PC-3 (cell line): ENCODE data around the gene CCDC93.

Source experiments
- EZH2 ChIP-seq: fragments of 300-600 bp; sonication (generic); IDR thresholded peaks from one replicate; pipeline ENCODE4 v1.6.1; 2017; ENCODE audit warnings: antibody characterized with exemption, mild to moderate bottlenecking, low read length; ENCODE audit not compliant: unreplicated experiment
- EZH2phosphoT487 ChIP-seq: fragments of 300-600 bp; sonication (generic); IDR thresholded peaks from 2 replicates; pipeline ENCODE4 v1.6.1; 2018; ENCODE audit warnings: mild to moderate bottlenecking, antibody characterized with exemption, low read length, borderline replicate concordance
- TF ChIP-seq, protein P1 (sequence below): fragments of 300-600 bp; sonication (generic); conservative IDR thresholded peaks from 2 replicates; pipeline ENCODE4 v1.5.1; 2017; ENCODE audit warnings: antibody characterized with exemption, low read depth, mild to moderate bottlenecking, low read length

DNA sequence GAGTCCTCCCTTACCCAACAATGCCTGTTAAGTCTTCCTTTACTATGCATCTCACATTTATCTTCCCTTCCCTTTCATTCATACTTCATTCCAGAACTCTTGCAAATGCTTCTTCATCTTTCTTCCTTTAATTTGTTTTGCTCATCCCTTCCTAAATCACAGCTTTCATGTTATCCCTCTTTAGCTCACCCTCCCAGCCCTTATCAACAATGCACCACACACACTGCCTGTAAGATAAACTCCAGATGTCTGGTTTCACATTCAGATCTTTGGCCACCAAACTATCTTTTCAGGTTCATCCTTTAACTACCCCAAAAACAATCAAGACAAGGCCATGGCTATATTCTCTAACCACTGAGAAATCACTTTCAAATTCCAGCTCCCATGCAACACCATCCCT, 3.4 kb downstream of the CCDC93 start:
- no peak for TF ChIP-seq EZH2phosphoT487
- TF ChIP-seq, protein P1, sequence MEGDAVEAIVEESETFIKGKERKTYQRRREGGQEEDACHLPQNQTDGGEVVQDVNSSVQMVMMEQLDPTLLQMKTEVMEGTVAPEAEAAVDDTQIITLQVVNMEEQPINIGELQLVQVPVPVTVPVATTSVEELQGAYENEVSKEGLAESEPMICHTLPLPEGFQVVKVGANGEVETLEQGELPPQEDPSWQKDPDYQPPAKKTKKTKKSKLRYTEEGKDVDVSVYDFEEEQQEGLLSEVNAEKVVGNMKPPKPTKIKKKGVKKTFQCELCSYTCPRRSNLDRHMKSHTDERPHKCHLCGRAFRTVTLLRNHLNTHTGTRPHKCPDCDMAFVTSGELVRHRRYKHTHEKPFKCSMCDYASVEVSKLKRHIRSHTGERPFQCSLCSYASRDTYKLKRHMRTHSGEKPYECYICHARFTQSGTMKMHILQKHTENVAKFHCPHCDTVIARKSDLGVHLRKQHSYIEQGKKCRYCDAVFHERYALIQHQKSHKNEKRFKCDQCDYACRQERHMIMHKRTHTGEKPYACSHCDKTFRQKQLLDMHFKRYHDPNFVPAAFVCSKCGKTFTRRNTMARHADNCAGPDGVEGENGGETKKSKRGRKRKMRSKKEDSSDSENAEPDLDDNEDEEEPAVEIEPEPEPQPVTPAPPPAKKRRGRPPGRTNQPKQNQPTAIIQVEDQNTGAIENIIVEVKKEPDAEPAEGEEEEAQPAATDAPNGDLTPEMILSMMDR = no peak
- no peak for TF ChIP-seq EZH2
